Astrocyte of the spinal cord (primary cell): Measurements from ENCODE around the gene PKD1L1.
"Not testable (repeated sequence)": the region's sequence is repeated elsewhere in the genome, so short reads cannot be mapped to it uniquely, and the experiment has no call there.

Experiments used
- DNase-seq: peaks from one replicate; pipeline ENCODE4 v3.0.0; 2011; ENCODE audit warnings: low read depth, low spot score
- H3K4me3 ChIP-seq: 2 replicates; pipeline ENCODE4 v1.5.1; 2011; ENCODE audit warnings: low read depth, mild to moderate bottlenecking, low read length, moderate library complexity
- CTCF ChIP-seq: IDR thresholded peaks from 2 replicates; pipeline ENCODE4 v1.5.1; 2012; ENCODE audit warnings: low read depth, mild to moderate bottlenecking, low read length, inconsistent platforms
- in situ Hi-C: cut with HindIII; loops from 2 replicates; pipeline ENCODE4 v1.10.0; 2017; ENCODE audit warnings: low sequenced_read_pairs

The PKD1L1 gene

DNA sequence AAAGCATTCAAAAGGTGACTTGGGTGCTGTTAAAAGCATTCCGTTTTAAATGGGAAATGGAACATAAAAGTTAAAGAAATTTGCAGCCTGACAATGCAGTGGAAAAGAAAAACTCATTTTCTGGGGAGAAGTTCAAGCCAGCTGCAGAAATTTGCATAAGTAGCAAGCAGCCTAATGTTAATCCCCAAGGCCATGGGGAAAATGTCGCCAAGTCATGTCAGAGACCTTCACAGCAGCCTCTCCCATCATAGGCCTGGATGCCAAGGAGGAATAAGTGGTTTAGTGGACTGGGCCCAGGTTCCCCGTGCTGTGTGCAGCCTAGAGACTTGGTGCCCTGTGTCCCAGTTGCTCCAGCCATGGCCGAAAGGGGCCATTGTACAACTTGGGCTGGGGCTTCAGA is 154.2 kb downstream of the PKD1L1 start:
- in situ Hi-C loops: no loop called here
- no peak for TF ChIP-seq CTCF
- no peak for DNase-seq
- H3K4me3 ChIP-seq: no peak overlapping the region

GRCh38 chr7:47793186-47793585 is 155.1 kb downstream of the PKD1L1 start:
- DNase-seq, in situ Hi-C loops, H3K4me3 ChIP-seq: not testable (repeated sequence)

DNA sequence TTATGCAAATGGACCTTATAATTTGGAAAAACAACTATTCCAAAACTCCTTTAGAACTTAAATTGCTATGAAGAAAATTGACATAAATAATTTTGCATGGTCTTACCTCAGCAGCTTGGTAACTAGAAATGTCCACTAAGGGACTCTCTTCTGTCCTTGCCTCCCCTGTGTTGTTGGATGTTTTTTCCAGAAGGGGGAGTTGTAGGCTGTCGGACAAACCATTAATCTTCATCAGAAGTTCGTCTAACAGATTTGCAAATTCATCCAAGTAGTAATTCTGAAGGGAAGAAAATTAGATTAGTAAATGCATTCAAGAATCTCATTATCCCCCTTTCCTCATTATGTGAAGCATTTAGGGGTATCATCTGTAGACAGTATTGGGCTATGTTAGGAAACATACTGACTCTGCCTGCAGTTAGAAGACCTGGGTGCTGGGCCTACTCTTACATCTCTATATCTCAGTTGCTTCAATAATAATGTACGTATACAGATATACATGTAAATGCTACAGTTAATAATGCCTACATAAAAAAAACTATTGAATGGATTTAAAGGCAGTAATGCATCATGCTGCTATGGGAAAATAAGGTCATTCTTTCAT is 155.6 kb downstream of the PKD1L1 start:
- in situ Hi-C loops: no loop called here
- DNase-seq: no peak
- peak; percentile 32 for TF ChIP-seq CTCF
- no peak overlapping the region for H3K4me3 ChIP-seq

- no peak for TF ChIP-seq CTCF
- no peak overlapping the region for H3K4me3 ChIP-seq
- DNase-seq: no peak
- in situ Hi-C loops: no loop called here
These were observed 156.6 kb downstream of the PKD1L1 start for GRCh38 chr7:47791682-47792081.

DNA sequence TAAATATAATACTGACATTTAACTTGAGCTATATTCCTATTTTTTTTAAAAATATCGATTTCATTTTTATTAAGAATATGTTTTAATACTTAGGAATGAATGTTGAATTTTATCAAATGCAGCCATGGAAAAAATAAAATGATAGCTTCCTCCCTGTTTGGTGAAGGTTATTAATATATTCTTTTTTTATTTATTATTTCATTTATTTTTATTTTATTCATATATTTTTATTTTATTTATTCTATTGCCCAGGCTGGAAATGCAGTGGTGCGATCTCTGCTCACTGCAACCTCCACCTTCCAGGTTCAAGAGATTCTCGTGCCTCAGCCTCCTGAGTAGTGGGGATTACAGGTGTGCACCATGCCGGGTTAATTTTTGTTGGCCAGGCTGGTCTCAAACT is 160.2 kb downstream of the PKD1L1 start:
- in situ Hi-C loops: no loop called here
- DNase-seq: no peak
- H3K4me3 ChIP-seq: no peak overlapping the region

DNA sequence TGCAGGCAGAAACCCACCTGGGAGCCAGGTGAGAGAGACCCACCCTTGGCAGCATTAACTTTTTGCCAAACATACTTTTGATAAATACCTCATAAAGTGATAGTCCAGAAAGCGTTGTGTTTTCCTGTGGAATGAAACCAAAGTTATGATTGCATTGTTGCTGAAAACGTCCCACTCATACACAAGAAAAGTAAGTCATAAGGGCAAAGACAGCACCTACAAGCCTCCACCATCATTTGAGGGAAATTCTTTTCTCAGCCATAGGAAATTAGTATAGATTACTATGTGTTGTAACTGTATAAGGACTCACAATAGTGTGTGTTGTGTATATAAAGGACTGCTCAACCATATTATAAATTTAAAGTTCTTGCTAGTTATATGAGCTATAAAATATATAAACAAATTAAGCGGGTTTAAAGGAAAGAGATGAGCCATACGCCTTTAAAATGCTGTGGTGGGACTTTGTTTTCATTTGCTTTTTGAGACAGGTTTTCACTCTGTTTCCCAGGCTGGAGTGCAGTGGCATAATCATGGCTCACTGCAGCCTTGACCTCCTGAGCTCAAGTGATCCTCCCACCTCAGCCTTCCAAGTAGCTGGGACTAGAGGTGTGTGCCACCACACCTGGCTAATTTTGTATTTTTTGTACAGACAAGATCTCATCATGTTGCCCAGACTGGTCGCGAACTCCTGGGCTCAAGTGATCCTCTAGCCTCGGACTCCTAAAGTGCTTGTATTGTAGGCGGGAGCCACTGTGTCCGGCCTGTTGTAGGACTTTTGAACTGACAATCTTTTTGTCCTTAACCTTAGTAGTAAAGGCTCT is 160.8 kb downstream of the PKD1L1 start:
- no peak for TF ChIP-seq CTCF
- DNase-seq: no peak
- no peak overlapping the region for H3K4me3 ChIP-seq
- in situ Hi-C loops: no loop called here

More for the DNA sequence above, 160.2 kb downstream of the PKD1L1 start:
- TF ChIP-seq CTCF: no peak

DNA sequence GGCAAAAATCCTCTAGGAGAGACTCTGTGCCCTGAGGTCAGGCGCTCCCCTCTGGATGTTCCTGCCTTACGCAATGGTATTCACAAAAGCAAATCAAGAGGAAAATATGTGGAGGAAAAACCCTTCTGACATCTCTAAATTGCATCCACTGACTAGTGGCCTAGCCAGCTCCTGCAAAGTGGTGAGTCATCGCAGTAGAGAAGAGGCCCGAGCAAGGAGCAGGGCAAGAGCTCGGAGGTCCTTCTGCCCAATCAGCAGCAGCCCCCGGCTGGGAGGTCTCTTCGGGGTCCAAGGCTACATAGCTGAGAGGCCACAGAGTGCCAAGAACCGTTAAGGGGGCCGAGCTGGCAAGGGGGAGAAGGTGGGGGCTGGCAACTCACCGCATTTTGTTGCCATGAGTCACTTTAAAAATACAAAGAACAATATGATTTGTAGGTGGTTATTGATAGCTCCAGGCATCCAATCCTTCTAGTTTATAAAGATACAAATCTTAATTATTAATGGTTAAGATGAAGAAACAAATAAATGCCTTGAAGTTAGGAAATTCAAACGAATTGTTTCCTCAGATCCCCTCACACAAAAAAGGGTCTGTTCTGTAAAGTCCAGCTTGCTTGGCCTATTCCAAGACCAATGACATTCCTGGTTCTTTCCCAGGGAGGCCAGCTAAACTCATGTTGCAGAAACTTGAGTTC is 161.6 kb downstream of the PKD1L1 start:
- in situ Hi-C loops: no loop called here
- TF ChIP-seq CTCF: no peak
- H3K4me3 ChIP-seq: no peak overlapping the region
- DNase-seq: peak; percentile 99
